WTC11 (cell line): ENCODE data around the gene UNC93B1. TPM values are rescaled to one million over a fixed set of nuclear protein-coding genes. Genes with fewer than 3 reads are reported as not detected.

Experiments used
- ATAC-seq: fragments of 200-7000 bp; cut with Tn5 transposase; 2 replicates; pipeline ENCODE4 v1.10.0; 2021; ENCODE audit warnings: mild to moderate bottlenecking, moderate library complexity
- CTCF ChIA-PET: fragments of 300-600 bp; sonication (Branson Sonifier 250); formaldehyde crosslinking; loops from one replicate; lab custom pipeline; 2021; ENCODE audit warnings: antibody characterized with exemption; lab: Charles Lee
- POLR2A ChIA-PET: fragments of 350-600 bp; sonication (Branson Sonifier 250); formaldehyde crosslinking; loops from one replicate; lab custom pipeline; 2021; ENCODE audit warnings: antibody characterized with exemption; lab: Charles Lee
- DNase-seq: peaks from one replicate; pipeline ENCODE4 v3.0.0; 2021; ENCODE audit warnings: low spot score
- H3K27ac Mint-ChIP-seq: 2 replicates; pipeline ENCODE4 v1.8.0; 2021; ENCODE audit warnings: mixed read lengths
- H3K27me3 Mint-ChIP-seq: 2 replicates; pipeline ENCODE4 v1.8.0; 2021; ENCODE audit warnings: low read depth, mild to moderate bottlenecking, moderate library complexity, mixed read lengths
- H3K36me3 Mint-ChIP-seq: 2 replicates; pipeline ENCODE4 v1.8.0; 2021; ENCODE audit warnings: mixed read lengths
- H3K4me1 Mint-ChIP-seq: 2 replicates; pipeline ENCODE4 v1.8.0; 2022; ENCODE audit warnings: mixed read lengths
- H3K4me3 Mint-ChIP-seq: 2 replicates; pipeline ENCODE4 v1.8.0; 2021; ENCODE audit warnings: mild to moderate bottlenecking, moderate library complexity, mixed read lengths
- H3K9me3 Mint-ChIP-seq: 2 replicates; pipeline ENCODE4 v1.8.0; 2021; ENCODE audit warnings: mixed read lengths
- ATF1 ChIP-seq: sonication (generic); formaldehyde crosslinking; IDR thresholded peaks from 2 replicates; pipeline ENCODE4 v1.8.1; 2023; ENCODE audit warnings: mild to moderate bottlenecking, moderate library complexity, missing genetic modification reagents
- FOXP1 ChIP-seq: sonication (generic); formaldehyde crosslinking; IDR thresholded peaks from 2 replicates; pipeline ENCODE4 v1.8.0; 2022; ENCODE audit warnings: missing genetic modification reagents, mild to moderate bottlenecking, moderate library complexity, borderline replicate concordance
- GTF2I ChIP-seq: fragments of 250-450 bp; sonication (Bioruptor Pico); conservative IDR thresholded peaks from 2 replicates; pipeline ENCODE4 v1.4.0; 2021; ENCODE audit warnings: mild to moderate bottlenecking
- JAZF1 ChIP-seq: fragments of 250-450 bp; sonication (Bioruptor Pico); IDR thresholded peaks from 2 replicates; pipeline ENCODE4 v1.9.0; 2021; ENCODE audit warnings: moderate library complexity, mild to moderate bottlenecking, inconsistent platforms
- MYBL2 ChIP-seq: sonication (generic); formaldehyde crosslinking; IDR thresholded peaks from 2 replicates; pipeline ENCODE4 v1.8.1; 2023; ENCODE audit warnings: mild to moderate bottlenecking, moderate library complexity, missing genetic modification reagents
- NR1H2 ChIP-seq: sonication (generic); formaldehyde crosslinking; IDR thresholded peaks from 2 replicates; pipeline ENCODE4 v1.9.0; 2021; ENCODE audit warnings: mild to moderate bottlenecking, moderate library complexity, missing genetic modification reagents
- RELA ChIP-seq: sonication (generic); formaldehyde crosslinking; IDR thresholded peaks from 2 replicates; pipeline ENCODE4 v1.8.1; 2022; ENCODE audit warnings: missing genetic modification reagents, mild to moderate bottlenecking, borderline replicate concordance
- SMAD3 ChIP-seq: sonication (generic); formaldehyde crosslinking; IDR thresholded peaks from 2 replicates; pipeline ENCODE4 v1.8.0; 2022; ENCODE audit warnings: missing genetic modification reagents, mild to moderate bottlenecking, borderline replicate concordance
- SOX15 ChIP-seq: fragments of 250-450 bp; sonication (Bioruptor Pico); IDR thresholded peaks from 2 replicates; pipeline ENCODE4 v1.9.0; 2021; ENCODE audit warnings: mild to moderate bottlenecking
- ZNF138 ChIP-seq: sonication (generic); formaldehyde crosslinking; conservative IDR thresholded peaks from 2 replicates; pipeline ENCODE4 v1.8.1; 2022; ENCODE audit warnings: mild to moderate bottlenecking, moderate library complexity, missing genetic modification reagents
- total RNA-seq: library from RNA; stranded (reverse); gene quantifications from 3 replicates; pipeline ENCODE4 v1.2.3, GENCODE V29; 2021
- TF ChIP-seq, protein P1 (sequence below): sonication (generic); formaldehyde crosslinking; IDR thresholded peaks from 2 replicates; pipeline ENCODE4 v1.8.1; 2022; ENCODE audit warnings: low read depth, mild to moderate bottlenecking, moderate library complexity, missing genetic modification reagents, borderline replicate concordance
- TF ChIP-seq, protein P2 (sequence below): sonication (generic); formaldehyde crosslinking; IDR thresholded peaks from 2 replicates; pipeline ENCODE4 v1.8.0; 2022; ENCODE audit warnings: missing genetic modification reagents
- TF ChIP-seq, protein P3 (sequence below): sonication (generic); formaldehyde crosslinking; IDR thresholded peaks from 2 replicates; pipeline ENCODE4 v1.8.1; 2023; ENCODE audit warnings: mild to moderate bottlenecking, missing genetic modification reagents, moderate library complexity

Gene UNC93B1
- total RNA-seq, 1 experiment from 2014 or later, result 27.9 TPM

DNA sequence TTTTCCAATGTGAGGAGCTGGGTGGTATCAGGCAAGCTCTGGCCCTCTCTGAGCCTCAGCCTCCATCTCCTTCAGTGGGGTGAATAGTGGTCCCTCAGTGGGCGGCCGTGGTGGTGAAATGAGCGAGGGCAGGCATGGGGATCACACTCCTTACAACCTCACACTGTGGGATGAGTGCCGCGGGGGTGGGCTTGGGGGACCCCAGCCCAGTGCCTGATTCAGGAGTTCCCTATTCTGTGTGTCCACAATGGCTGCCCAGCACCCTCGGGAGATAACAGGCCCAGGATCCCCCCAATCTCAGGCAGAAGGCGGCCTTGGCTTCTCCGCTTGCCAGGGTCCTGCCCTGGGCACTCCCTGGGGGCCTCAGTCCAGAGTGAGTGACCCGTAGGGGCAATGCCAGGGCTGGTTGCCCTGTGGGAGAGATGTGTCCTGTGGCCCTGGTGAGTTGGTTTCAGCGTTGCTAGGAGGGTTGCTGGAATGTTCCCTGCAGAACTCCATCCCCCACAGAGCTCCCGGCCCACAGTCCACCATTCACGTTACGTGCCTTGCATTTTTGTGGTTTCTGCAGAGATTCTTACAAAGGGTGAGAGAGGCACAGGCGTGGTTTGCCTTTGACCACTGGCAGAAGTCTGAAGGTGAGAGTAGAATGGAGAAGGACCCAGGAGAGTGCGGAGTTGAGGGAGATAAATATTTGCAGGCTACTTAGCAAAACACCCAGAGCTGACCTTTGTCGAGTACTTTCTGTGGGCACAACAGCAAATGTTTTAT lies 9.1 kb upstream of the UNC93B1 start:
- no peaks in the 10 kb centered on the region for H3K9me3 Mint-ChIP-seq
- POLR2A ChIA-PET, result no interaction called here
- TF ChIP-seq, protein P1, sequence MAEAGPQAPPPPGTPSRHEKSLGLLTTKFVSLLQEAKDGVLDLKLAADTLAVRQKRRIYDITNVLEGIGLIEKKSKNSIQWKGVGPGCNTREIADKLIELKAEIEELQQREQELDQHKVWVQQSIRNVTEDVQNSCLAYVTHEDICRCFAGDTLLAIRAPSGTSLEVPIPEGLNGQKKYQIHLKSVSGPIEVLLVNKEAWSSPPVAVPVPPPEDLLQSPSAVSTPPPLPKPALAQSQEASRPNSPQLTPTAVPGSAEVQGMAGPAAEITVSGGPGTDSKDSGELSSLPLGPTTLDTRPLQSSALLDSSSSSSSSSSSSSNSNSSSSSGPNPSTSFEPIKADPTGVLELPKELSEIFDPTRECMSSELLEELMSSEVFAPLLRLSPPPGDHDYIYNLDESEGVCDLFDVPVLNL, result no peak
- TF ChIP-seq, protein P2, sequence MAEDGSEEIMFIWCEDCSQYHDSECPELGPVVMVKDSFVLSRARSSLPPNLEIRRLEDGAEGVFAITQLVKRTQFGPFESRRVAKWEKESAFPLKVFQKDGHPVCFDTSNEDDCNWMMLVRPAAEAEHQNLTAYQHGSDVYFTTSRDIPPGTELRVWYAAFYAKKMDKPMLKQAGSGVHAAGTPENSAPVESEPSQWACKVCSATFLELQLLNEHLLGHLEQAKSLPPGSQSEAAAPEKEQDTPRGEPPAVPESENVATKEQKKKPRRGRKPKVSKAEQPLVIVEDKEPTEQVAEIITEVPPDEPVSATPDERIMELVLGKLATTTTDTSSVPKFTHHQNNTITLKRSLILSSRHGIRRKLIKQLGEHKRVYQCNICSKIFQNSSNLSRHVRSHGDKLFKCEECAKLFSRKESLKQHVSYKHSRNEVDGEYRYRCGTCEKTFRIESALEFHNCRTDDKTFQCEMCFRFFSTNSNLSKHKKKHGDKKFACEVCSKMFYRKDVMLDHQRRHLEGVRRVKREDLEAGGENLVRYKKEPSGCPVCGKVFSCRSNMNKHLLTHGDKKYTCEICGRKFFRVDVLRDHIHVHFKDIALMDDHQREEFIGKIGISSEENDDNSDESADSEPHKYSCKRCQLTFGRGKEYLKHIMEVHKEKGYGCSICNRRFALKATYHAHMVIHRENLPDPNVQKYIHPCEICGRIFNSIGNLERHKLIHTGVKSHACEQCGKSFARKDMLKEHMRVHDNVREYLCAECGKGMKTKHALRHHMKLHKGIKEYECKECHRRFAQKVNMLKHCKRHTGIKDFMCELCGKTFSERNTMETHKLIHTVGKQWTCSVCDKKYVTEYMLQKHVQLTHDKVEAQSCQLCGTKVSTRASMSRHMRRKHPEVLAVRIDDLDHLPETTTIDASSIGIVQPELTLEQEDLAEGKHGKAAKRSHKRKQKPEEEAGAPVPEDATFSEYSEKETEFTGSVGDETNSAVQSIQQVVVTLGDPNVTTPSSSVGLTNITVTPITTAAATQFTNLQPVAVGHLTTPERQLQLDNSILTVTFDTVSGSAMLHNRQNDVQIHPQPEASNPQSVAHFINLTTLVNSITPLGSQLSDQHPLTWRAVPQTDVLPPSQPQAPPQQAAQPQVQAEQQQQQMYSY (CRISPR knock-in tag), result no peak
- TF ChIP-seq ATF1 (CRISPR knock-in tag), result no peak
- no peak for TF ChIP-seq FOXP1 (CRISPR knock-in tag)
- TF ChIP-seq GTF2I (CRISPR knock-in tag), result no peak
- no peak for TF ChIP-seq SMAD3 (CRISPR knock-in tag)
- no peak for TF ChIP-seq RELA
- no peak for TF ChIP-seq NR1H2 (CRISPR knock-in tag)
- TF ChIP-seq, protein P3, sequence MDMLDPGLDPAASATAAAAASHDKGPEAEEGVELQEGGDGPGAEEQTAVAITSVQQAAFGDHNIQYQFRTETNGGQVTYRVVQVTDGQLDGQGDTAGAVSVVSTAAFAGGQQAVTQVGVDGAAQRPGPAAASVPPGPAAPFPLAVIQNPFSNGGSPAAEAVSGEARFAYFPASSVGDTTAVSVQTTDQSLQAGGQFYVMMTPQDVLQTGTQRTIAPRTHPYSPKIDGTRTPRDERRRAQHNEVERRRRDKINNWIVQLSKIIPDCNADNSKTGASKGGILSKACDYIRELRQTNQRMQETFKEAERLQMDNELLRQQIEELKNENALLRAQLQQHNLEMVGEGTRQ (CRISPR knock-in tag), result no peak
- no peak for TF ChIP-seq ZNF138 (CRISPR knock-in tag)
- TF ChIP-seq, all 79 proteins: peak for 0
- H3K4me1 Mint-ChIP-seq, result peaks cover 19% of the 10 kb centered on the region
- no peak overlapping the region; the same call in 1 of the 2 replicates for H3K27ac Mint-ChIP-seq
- H3K36me3 Mint-ChIP-seq, result no peaks in the 10 kb centered on the region
- DNase-seq, result no peak
- CTCF ChIA-PET, result no interaction called here
- no peak for ATAC-seq
- no peaks in the 10 kb centered on the region for H3K27me3 Mint-ChIP-seq
- H3K4me3 Mint-ChIP-seq, result no peak overlapping the region

DNA sequence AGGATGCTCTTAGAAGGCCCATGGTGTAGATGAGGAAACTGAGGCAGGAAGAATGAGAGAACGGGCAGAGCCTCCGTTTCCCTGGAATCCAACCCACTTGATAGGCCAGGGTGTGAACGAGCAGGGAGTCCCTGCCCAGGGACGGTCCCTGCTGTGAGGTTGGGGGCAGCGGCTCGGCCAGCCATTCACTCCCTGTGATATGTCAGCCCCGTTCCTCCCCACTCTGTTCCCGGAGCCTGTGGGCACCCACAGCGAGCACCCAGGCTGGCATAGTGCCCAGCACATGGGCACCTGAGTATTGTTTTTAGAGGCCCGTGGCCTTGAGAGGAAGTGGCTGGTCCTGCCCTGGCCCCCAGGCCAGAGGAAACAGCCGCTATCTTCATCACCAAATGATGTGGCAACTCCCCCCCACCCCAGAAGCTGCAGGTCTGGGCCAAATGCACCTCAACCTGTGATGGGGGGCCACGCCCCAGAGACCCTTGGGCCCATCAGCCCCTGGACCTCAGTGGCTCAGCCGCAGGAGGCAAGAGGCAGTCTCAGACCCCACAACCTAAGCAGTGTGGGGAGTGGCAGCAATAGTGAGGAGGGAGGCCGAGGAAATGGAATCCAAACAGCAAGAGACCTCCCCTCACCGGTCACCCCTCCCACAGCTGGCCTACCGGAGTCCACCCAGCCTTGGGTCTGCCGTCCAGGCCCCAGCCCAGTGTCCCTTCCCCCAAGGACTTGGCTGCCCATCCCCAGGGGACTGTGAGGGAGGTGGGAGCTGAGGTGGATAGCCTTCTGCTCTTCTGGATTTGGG lies 8.3 kb upstream of the UNC93B1 start:
- CTCF ChIA-PET, result no interaction called here
- no peaks in the 10 kb centered on the region for H3K27me3 Mint-ChIP-seq
- no peaks in the 10 kb centered on the region for H3K36me3 Mint-ChIP-seq
- POLR2A ChIA-PET, result no interaction called here
- no peak for DNase-seq
- H3K27ac Mint-ChIP-seq, result no peak overlapping the region
- no peak for ATAC-seq
- TF ChIP-seq MYBL2 (no peak), JAZF1 (no peak), SOX15 (CRISPR knock-in tag) (no peak)
- TF ChIP-seq, all 79 proteins: peak for 0
- Mint-ChIP-seq H3K9me3 (no peaks in the 10 kb centered on the region), H3K4me3 (no peak overlapping the region), H3K4me1 (peaks cover 19% of the 10 kb centered on the region)
